PFSK-1 (cell line): ENCODE results near the gene HBQ1.

Source experiments
- POLR2AphosphoS5 ChIP-seq: IDR thresholded peaks from 2 replicates; pipeline ENCODE4 v1.6.1; 2012; ENCODE audit warnings: low read depth, mild to moderate bottlenecking, control low read depth, low read length, moderate library complexity
- TF ChIP-seq, protein P1 (sequence below), 2 experiments: IDR thresholded peaks; 2 replicates each; pipeline versions ENCODE4 v1.6.1 to v1.8.0; 2011 to 2012; ENCODE audit warnings: low read depth in 2 of 2, low read length in 2 of 2, control low read depth in 1 of 2, inconsistent platforms in 1 of 2, mild to moderate bottlenecking in 1 of 2, moderate library complexity in 1 of 2; ENCODE audit not compliant: insufficient read depth in 1 of 2

DNA sequence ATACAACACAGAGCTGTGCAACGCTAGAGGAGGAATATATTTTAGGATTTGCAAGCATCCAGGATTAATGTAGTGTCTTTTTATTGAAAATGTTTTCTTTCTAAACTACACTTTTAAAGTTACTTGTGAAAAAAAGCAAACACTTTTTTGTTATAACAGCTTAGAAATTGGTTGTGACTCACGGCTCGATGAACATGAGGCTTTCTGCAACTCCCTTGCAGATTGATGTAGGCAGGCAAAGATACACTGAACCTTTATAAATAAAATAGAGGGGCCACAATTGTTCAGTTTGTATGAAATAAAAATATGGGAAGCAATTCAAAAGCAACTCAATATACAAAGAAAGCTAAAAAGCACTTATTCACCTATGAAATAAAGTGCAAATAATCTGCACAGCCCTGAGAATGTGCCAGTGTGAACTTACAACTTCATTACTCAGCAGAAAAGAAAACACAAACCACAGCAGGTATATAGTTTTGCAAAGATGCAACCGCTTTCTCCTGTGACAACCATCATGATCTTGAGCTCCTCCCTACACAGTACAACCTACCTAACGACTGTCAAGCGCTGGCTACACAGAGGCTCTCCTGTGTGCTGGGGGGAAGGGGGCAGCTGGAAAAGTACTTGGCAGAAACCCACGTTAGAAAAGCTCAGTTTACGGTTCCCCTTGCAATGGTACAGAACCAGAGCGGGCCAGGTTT, 48.0 kb downstream of the HBQ1 start:
- TF ChIP-seq, protein P1, sequence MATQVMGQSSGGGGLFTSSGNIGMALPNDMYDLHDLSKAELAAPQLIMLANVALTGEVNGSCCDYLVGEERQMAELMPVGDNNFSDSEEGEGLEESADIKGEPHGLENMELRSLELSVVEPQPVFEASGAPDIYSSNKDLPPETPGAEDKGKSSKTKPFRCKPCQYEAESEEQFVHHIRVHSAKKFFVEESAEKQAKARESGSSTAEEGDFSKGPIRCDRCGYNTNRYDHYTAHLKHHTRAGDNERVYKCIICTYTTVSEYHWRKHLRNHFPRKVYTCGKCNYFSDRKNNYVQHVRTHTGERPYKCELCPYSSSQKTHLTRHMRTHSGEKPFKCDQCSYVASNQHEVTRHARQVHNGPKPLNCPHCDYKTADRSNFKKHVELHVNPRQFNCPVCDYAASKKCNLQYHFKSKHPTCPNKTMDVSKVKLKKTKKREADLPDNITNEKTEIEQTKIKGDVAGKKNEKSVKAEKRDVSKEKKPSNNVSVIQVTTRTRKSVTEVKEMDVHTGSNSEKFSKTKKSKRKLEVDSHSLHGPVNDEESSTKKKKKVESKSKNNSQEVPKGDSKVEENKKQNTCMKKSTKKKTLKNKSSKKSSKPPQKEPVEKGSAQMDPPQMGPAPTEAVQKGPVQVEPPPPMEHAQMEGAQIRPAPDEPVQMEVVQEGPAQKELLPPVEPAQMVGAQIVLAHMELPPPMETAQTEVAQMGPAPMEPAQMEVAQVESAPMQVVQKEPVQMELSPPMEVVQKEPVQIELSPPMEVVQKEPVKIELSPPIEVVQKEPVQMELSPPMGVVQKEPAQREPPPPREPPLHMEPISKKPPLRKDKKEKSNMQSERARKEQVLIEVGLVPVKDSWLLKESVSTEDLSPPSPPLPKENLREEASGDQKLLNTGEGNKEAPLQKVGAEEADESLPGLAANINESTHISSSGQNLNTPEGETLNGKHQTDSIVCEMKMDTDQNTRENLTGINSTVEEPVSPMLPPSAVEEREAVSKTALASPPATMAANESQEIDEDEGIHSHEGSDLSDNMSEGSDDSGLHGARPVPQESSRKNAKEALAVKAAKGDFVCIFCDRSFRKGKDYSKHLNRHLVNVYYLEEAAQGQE (IDR thresholded peaks at IDR 0.05; ENCODE audit: insufficient read depth in 1 of 2, low read depth in 2 of 2, low read length in 2 of 2) = no peak
- TF ChIP-seq POLR2AphosphoS5 = no peak
